Natural killer cell (primary cell): ENCODE data around the gene ANKFN1. TPM values are rescaled to one million over a fixed set of nuclear protein-coding genes. Genes with fewer than 3 reads are reported as not detected.

ENCODE experiments used
- ATAC-seq, 3 donors: fragments of 150-1000 bp in 2 of 3; fragments of 200-7000 bp in 1 of 3; cut with Tn5 transposase; 1 replicate in 1 of 3; 2 replicates in 2 of 3; pipeline ENCODE4 v1.10.0; 2021; ENCODE audit warnings: mild to moderate bottlenecking in 2 of 3, moderate library complexity in 2 of 3
- DNase-seq, 2 donors: peaks; one replicate each; pipeline versions ENCODE4 v3.0.0 to v3.0.0-alpha.2; 2013 to 2021; ENCODE audit warnings: mixed read lengths in 1 of 2
- H3K27ac ChIP-seq: one replicate; pipeline ENCODE4 v1.5.1; 2013; ENCODE audit warnings: mild to moderate bottlenecking, low read length
- H3K27me3 ChIP-seq: one replicate; pipeline ENCODE4 v1.6.1; 2013; ENCODE audit warnings: low read length; ENCODE audit not compliant: control insufficient read depth, insufficient read depth
- H3K36me3 ChIP-seq: one replicate; pipeline ENCODE4 v1.6.1; 2013; ENCODE audit warnings: low read length; ENCODE audit not compliant: control insufficient read depth, insufficient read depth
- H3K4me1 ChIP-seq: one replicate; pipeline ENCODE4 v1.6.1; 2013; ENCODE audit warnings: low read length; ENCODE audit not compliant: control insufficient read depth, insufficient read depth
- H3K4me3 ChIP-seq: one replicate; pipeline ENCODE4 v1.5.1; 2013; ENCODE audit warnings: low read length
- H3K9me3 ChIP-seq: one replicate; pipeline ENCODE4 v1.6.1; 2013; ENCODE audit warnings: low read length; ENCODE audit not compliant: control insufficient read depth, insufficient read depth
- H3K27ac Mint-ChIP-seq, 2 donors: one replicate each; pipeline ENCODE4 v1.8.0; 2022; ENCODE audit warnings: mild to moderate bottlenecking in 2 of 2, mixed read lengths in 2 of 2, moderate library complexity in 1 of 2
- H3K27me3 Mint-ChIP-seq, 2 donors: one replicate each; pipeline ENCODE4 v1.8.0; 2022; ENCODE audit warnings: low read depth in 2 of 2, mixed read lengths in 2 of 2
- H3K36me3 Mint-ChIP-seq: one replicate; pipeline ENCODE4 v1.8.0; 2022; ENCODE audit warnings: mixed read lengths
- H3K4me1 Mint-ChIP-seq, 2 donors: one replicate each; pipeline ENCODE4 v1.8.0; 2022; ENCODE audit warnings: mixed read lengths in 2 of 2
- H3K4me3 Mint-ChIP-seq: one replicate; pipeline ENCODE4 v1.8.0; 2022; ENCODE audit warnings: mild to moderate bottlenecking, moderate library complexity, mixed read lengths
- H3K9me3 Mint-ChIP-seq, 2 donors: one replicate each; pipeline ENCODE4 v1.8.0; 2022; ENCODE audit warnings: mixed read lengths in 2 of 2
- WGBS: methylation state at CpG from one replicate; pipeline ENCODE4 v1.1.7; 2013; ENCODE audit warnings: missing lambda C conversion rate; ENCODE audit not compliant: insufficient coverage; 5-methylcytosine and 5-hydroxymethylcytosine counted together
- intact Hi-C: fragments of 100-400 bp; cut with micrococcal nuclease; formaldehyde crosslinking; loops from one replicate; pipeline ENCODE4 v1.14.2; 2022
- total RNA-seq, 4 donors: library from RNA; stranded (reverse); fragments of 120-200 nt in 1 of 4; gene quantifications; one replicate each; pipeline versions ENCODE4 v1.2.3 to v1.2.4, GENCODE V29; 2013 to 2022
- TF ChIP-seq, protein P1 (sequence below): fragments of 200-600 bp; IDR thresholded peaks from one replicate; pipeline ENCODE4 v1.8.0; 2022; ENCODE audit warnings: antibody characterized with exemption

ANKFN1 gene
- total RNA-seq, 3 donors from 2014 or later (not counting 1 experiment from before 2014, with no cell fraction given) = not detected

- H3K4me3 ChIP-seq = no peak overlapping the region
- TF ChIP-seq, protein P1, sequence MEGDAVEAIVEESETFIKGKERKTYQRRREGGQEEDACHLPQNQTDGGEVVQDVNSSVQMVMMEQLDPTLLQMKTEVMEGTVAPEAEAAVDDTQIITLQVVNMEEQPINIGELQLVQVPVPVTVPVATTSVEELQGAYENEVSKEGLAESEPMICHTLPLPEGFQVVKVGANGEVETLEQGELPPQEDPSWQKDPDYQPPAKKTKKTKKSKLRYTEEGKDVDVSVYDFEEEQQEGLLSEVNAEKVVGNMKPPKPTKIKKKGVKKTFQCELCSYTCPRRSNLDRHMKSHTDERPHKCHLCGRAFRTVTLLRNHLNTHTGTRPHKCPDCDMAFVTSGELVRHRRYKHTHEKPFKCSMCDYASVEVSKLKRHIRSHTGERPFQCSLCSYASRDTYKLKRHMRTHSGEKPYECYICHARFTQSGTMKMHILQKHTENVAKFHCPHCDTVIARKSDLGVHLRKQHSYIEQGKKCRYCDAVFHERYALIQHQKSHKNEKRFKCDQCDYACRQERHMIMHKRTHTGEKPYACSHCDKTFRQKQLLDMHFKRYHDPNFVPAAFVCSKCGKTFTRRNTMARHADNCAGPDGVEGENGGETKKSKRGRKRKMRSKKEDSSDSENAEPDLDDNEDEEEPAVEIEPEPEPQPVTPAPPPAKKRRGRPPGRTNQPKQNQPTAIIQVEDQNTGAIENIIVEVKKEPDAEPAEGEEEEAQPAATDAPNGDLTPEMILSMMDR = no peak
- ATAC-seq (no peak), DNase-seq (no peak)
- H3K4me1 Mint-ChIP-seq = no peaks in the 10 kb centered on the region
- peaks cover 0 to 7% of the 10 kb centered on the region in 2 donors for H3K27me3 Mint-ChIP-seq
- no peaks in the 10 kb centered on the region for H3K9me3 ChIP-seq
- H3K9me3 Mint-ChIP-seq = no peaks in the 10 kb centered on the region
- no peak overlapping the region for H3K27ac ChIP-seq
- 83% methylated on average over 4 of the region's 4 CpGs for WGBS
- no peaks in the 10 kb centered on the region for H3K4me1 ChIP-seq
- H3K27me3 ChIP-seq = no peaks in the 10 kb centered on the region
- H3K4me3 Mint-ChIP-seq = no peak overlapping the region
- no peaks in the 10 kb centered on the region for H3K36me3 Mint-ChIP-seq
- H3K36me3 ChIP-seq = no peaks in the 10 kb centered on the region
- intact Hi-C loops = no loop called here
- H3K27ac Mint-ChIP-seq = no peak overlapping the region
These were observed 42.7 kb upstream of the ANKFN1 start for GRCh38 chr17:56110463-56111135.

GRCh38 chr17:56111706-56112485 is 41.4 kb upstream of the ANKFN1 start:
- no peaks in the 10 kb centered on the region for H3K36me3 ChIP-seq
- no peaks in the 10 kb centered on the region for H3K9me3 ChIP-seq
- Mint-ChIP-seq H3K36me3 (no peaks in the 10 kb centered on the region), H3K9me3 (no peaks in the 10 kb centered on the region), H3K4me1 (no peaks in the 10 kb centered on the region), H3K27ac (no peak overlapping the region), H3K4me3 (no peak overlapping the region), H3K27me3 (peaks cover 0 to 7% of the 10 kb centered on the region in 2 donors)
- H3K4me3 ChIP-seq = no peak overlapping the region
- intact Hi-C loops = no loop called here
- ATAC-seq (no peak), DNase-seq (no peak)
- TF ChIP-seq, protein P1 = no peak
- no peaks in the 10 kb centered on the region for H3K4me1 ChIP-seq
- WGBS = 73% methylated on average over 2 of the region's 3 CpGs
- H3K27me3 ChIP-seq = no peaks in the 10 kb centered on the region
- H3K27ac ChIP-seq = no peak overlapping the region

DNA sequence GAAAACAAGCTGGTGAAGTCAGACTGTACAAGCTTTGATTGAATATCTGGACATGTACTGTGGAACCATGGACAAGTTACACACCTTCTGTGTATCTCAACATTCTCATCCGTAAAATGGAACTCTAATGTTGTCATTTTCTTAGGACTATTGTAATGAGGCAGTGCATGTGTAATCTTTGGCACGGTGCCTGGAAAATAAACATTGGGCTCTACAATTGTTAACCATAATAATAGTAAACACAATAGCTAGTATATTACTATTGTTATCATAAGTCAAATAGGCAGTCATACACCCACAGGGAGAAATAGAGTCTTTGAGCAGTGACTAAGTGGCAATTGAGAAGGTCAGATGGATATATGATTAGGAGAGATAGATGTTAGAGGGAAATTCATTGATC is 39.8 kb upstream of the ANKFN1 start:
- Mint-ChIP-seq H3K4me3 (no peak overlapping the region), H3K27me3 (peaks cover 0 to 2% of the 10 kb centered on the region in 2 donors), H3K36me3 (no peaks in the 10 kb centered on the region), H3K27ac (no peak overlapping the region), H3K9me3 (no peaks in the 10 kb centered on the region), H3K4me1 (no peaks in the 10 kb centered on the region)
- H3K36me3 ChIP-seq = no peaks in the 10 kb centered on the region
- WGBS = 100% methylated on average over 1 of the region's 2 CpGs
- H3K27ac ChIP-seq = no peak overlapping the region
- no peaks in the 10 kb centered on the region for H3K4me1 ChIP-seq
- no peaks in the 10 kb centered on the region for H3K9me3 ChIP-seq
- DNase-seq (no peak), ATAC-seq (no peak)
- H3K27me3 ChIP-seq = no peaks in the 10 kb centered on the region
- TF ChIP-seq, protein P1 = no peak
- intact Hi-C loops = no loop called here
- H3K4me3 ChIP-seq = no peak overlapping the region
